22Rv1 (cell line): ENCODE measurements around the gene TAF1C.

ENCODE experiments used
- CTCF ChIP-seq: fragments of 450-650 bp; IDR thresholded peaks from 2 replicates; pipeline ENCODE4 v1.5.1; 2017; ENCODE audit warnings: mild to moderate bottlenecking
- ZFX ChIP-seq: fragments of 450-650 bp; IDR thresholded peaks from 2 replicates; pipeline ENCODE4 v1.6.1; 2017; ENCODE audit warnings: antibody characterized with exemption, borderline replicate concordance

- TF ChIP-seq CTCF: no peak
- TF ChIP-seq ZFX: no peak
Observed at GRCh38 chr16:84159007-84159406, 27.9 kb downstream of the TAF1C start.
